HG03108 (cell line): ENCODE data around the gene XAB2.
"Not testable (repeated sequence)": the region's sequence is repeated elsewhere in the genome, so short reads cannot be mapped to it uniquely, and the experiment has no call there.

Experiments used
- ATAC-seq: cut with Tn5 transposase; IDR thresholded peaks from one replicate; pipeline ENCODE4 v1.9.1; 2021; ENCODE audit warnings: moderate library complexity; ENCODE audit not compliant: unreplicated experiment

Gene XAB2

GRCh38 chr19:7582446-7582845, 46.9 kb downstream of the XAB2 start:
- no peak for ATAC-seq

DNA sequence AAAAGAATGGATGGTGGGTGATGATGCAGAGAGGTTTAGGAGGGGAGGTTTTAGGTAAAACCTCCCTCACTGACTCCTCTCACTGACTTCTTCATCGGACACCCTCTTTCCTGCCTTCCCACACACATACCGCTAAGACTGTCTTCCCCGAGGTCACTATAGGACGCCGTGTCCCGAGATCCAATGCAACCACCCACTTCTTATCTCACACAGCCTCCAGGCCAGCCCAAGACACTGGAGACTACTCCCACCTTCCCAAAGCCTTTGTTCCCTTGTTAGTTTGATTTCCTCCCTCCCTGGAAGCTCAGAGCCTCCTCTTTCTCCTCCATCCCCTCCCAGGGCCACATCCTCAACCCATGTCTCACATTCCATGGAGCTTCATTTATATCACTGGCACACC, 50.2 kb downstream of the XAB2 start:
- no peak for ATAC-seq

DNA sequence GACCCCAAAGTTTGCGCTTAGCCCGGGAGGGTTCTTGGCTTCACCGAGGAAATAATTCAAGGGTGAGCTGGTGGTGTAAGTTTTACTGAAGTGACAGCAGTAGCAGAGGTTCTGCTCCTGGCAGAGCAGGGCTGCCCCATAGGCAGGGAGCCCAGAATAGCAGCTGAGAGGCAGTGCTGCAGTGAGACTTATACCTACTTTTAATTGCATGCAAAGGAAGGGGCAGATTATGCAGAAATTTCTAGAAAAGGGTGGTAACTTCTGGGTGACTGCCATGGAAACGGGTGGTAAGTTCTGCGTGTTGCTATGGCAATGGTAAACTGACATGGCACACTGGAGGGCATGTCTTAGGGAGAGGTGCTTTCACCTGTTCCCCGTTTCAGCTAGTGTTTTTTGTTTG, 51.2 kb downstream of the XAB2 start:
- ATAC-seq = no peak

- not testable (repeated sequence) for ATAC-seq
These were observed 51.9 kb downstream of the XAB2 start for GRCh38 chr19:7577422-7577821.

- no peak for ATAC-seq
These were observed 53.8 kb downstream of the XAB2 start for GRCh38 chr19:7575434-7576040.

GRCh38 chr19:7570761-7571160, 58.6 kb downstream of the XAB2 start:
- no peak for ATAC-seq
